ENCODE results near the gene ISM1.
A peak's percentile ranks its signal among the peaks of the same experiment; 100 is the strongest.

Gene ISM1

GRCh38 chr20:13301596-13301995, 80.5 kb downstream of the ISM1 start:
- intact Hi-C loops (cut with DNase I), result no loop called here
- no peak for DNase-seq

GRCh38 chr20:13302647-13303450, 81.8 kb downstream of the ISM1 start:
- intact Hi-C loops (cut with DNase I), result no loop called here
- DNase-seq, result peak in 1 of 10 donors; percentile 8

GRCh38 chr20:13305284-13305683, 84.2 kb downstream of the ISM1 start:
- intact Hi-C loops (cut with DNase I), result no loop called here
- no peak for DNase-seq

DNA sequence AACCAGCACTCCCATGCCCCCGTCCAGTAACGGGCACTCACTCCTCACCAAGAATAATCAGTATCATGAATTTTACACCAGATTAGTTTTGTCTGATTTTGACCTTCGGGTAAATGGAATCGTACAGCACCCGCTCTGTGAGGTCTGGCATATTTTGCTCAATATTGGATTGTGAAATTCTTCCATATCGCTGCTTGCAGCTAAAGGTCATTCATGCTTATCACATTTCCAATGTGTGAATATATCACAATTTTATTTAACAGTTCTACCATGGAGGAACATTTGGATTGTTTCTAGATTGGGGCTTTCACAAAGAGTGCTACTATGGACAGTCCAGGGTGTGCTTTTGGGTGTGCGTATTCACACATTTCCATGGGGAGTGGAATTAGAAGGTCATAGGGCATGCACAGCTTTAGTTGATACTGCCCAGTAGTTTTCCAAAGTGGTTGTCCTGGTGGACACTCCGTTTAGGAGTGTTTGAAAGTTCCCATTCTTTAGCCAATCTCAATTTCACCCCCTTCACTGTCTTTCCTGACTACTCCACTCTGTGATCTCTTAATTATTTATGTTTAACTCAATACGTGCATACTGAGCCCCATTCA, 86.6 kb downstream of the ISM1 start:
- DNase-seq, result no peak

GRCh38 chr20:13312300-13312699, 91.2 kb downstream of the ISM1 start:
- no peak for DNase-seq

More for the DNA sequence above, 86.6 kb downstream of the ISM1 start:
- intact Hi-C loops (cut with DNase I), result no loop called here

DNA sequence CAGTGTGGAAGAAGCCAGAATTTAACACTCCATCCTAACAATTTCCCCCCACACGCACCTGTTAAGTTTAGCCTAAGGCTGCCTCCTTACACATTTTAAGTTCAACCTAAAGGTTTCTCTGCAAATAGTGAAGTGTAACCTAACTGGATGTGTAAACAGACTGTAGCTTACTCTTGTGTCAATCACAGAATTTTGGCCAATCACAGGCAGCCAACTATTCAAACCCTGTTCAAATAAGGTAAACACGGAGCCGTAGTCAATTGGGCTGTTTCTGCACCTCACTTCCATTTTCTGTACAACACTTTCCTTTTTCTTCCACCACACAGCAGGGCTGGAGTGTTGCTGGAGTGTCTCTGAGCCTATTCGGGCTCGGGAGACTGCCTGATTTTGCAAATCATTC, 92.1 kb downstream of the ISM1 start:
- intact Hi-C loops (cut with DNase I), result no loop called here
- DNase-seq, result no peak

More at GRCh38 chr20:13312300-13312699, 91.2 kb downstream of the ISM1 start:
- intact Hi-C loops (cut with DNase I), result no loop called here

DNA sequence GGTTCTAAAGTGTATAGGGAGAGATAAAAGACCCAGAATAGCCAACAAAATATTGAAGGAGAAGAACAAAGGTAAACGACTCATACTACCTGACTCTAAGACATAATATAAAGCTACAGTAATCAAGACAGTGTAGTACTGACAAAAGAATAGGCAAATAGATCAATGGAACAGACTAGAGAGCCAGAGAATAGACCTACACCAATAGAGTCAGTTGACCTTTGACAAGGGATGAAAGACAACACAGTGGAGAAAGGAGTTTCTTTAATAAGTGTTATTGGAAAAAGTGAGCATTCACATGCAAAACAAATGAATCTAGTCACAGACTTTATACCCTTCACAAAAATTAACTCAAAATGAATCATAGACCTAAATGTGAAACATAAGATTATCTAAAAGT, 96.4 kb downstream of the ISM1 start:
- no peak for DNase-seq
- intact Hi-C loops (cut with DNase I), result no loop called here

DNA sequence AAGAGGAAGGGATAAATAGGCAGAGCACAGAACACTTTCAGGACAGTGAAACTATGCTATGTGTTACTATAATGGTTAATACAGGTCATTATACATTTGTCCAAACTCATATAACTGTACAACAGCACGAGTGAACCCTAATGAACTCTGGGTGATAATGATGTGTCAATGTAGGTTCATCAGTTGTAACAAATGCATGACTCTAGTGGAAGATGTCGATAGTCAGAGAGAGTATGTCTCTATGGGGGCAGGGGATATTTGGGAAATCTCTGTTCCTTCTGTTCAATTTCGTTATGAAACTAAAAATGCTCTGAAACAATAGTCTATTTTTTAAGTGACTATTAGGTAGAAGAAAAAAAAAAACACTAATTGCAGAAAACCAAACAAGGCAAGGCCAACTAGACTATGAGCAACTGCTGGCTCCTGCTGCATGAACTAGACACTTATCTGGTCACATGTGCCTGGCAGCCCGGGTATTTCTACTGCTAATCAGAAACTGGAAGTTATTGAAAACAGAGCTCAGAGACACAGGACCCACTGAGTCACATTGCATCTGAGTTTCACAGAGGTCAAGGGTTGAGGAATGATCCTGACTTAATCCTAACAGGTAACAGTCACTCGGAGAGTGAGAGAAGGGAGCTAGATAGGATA, 97.9 kb downstream of the ISM1 start:
- intact Hi-C loops (cut with DNase I), result no loop called here
- no peak for DNase-seq

DNA sequence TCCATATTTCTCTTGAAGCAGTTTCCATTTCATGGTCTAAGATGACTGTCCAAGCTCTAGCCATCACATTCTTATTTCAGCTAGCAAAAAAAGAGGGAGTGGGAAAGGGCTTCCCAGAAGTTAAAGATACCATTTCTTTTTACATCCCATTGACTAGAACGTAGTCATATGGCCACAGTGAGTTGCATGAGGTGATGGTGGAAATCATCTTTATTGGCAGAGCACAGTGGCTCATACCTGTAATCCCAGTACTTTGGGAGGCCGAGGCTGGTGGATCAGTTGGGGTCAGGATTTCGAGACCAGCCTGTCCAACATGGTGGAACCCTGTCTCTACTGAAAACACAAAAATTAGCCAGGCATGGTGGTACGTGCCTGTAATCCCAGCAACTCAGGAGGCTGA, 99.6 kb downstream of the ISM1 start:
- intact Hi-C loops (cut with DNase I), result no loop called here
- DNase-seq, result no peak

DNA sequence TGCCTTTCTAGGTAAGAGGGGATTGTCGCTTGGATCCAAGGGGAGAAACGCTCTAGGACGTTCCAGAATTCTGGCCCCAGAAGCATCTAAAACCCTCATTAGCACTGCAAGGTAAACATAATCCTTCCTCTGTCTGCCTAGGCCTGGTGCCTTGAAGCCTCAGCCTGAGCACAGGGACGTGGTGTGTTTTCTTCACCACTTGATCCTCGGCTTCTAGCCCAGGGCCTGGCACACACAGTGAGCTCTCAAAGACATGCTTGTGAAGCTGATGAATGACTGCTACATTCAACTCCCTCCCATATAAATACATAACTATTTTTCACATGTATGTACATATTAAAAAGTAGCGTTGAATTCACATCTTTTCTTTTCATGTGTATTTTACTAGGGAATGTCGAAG, 100.3 kb downstream of the ISM1 start:
- DNase-seq, result no peak
- intact Hi-C loops (cut with DNase I), result no loop called here

DNA sequence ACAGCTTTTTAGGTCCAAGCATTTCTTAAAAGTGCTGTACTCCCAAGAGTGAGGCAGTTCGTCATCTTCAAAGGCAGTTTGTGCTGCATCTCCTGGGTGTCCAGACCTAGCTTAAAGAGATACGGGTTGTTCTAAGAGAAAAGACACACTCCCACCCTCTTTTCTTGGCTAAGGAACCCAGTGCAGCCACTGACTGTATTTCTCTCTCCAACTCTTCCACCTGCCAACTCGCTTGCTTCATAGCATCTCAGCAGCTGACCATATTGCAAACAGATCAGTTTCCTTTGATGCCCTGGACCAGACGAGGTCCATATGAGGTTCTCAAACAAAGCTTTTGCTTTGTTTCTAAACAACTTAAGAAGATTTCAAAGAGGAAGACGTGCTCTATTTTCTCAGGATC, 101.1 kb downstream of the ISM1 start:
- intact Hi-C loops (cut with DNase I), result no loop called here

GRCh38 chr20:13322621-13323020, 101.5 kb downstream of the ISM1 start:
- intact Hi-C loops (cut with DNase I), result no loop called here

More for the DNA sequence above, 101.1 kb downstream of the ISM1 start:
- DNase-seq, result no peak

DNA sequence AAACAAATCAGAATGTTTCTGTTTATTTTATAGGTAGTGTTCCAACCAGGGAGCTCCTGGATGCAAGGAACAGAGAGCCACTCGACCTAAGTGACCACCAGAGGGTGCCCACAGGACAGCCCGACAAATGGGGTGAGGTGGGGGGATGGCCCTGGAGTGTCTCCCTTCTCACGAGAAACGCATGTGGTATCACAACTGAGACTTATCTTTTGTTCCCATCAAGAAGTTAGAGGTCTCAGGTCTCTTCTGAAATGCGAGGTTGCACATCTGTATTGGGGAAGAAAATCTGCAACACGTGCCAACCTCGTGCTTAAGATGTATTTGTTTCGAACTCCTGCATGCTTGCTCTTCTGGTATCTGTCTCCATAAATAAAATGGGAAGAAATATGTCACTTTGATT, 104.0 kb downstream of the ISM1 start:
- DNase-seq, result no peak
- intact Hi-C loops (cut with DNase I), result no loop called here

More at GRCh38 chr20:13322621-13323020, 101.5 kb downstream of the ISM1 start:
- no peak for DNase-seq

DNA sequence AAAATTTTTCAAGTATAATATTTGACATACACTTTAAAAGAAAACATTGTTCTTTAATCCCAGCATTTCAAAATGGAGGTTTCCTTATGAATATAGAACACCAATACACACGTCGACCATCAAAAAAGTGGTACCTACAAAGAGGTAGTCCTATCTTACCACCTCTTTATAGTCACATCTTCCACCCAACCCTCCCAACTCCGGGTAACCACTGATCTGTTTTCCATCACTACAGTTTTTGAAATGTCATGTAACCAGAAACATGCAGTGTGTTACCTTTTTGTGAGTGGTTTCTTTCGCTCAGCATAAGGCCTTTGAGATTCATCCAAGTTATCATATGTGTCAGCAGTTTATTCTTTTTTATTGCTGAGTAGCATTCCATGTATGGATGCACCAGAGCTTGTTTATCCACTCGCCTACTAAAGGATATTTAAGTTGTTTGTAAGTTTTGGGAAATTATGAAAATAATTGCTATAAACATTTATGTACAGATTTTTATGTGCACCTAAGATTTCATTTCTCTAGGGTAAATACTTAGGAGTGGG, 104.8 kb downstream of the ISM1 start:
- DNase-seq, result no peak
- intact Hi-C loops (cut with DNase I), result no loop called here

- DNase-seq, result no peak
- intact Hi-C loops (cut with DNase I), result no loop called here
Observed at GRCh38 chr20:13331536-13331935, 110.5 kb downstream of the ISM1 start.

GRCh38 chr20:13333036-13333435, 112.0 kb downstream of the ISM1 start:
- intact Hi-C loops (cut with DNase I), result no loop called here
- no peak for DNase-seq

DNA sequence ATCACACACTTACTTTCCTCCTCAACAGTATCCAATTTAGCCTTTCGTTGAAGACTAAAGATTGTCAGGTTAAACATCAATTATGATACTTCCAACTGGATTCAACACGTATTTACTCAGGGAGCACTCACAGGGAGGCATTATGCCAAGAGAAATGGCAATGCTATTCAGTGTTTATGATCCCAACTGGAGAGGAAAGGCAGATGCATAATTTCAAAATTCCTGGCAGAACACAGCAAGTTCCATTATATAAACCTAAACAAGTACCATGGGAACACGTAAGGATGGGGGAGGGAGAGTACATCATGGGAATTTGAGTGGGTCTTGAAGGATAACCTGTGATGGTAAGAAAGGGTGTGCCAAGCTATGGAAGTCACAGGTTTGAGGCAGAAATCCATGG, 112.7 kb downstream of the ISM1 start:
- DNase-seq, result no peak
- intact Hi-C loops (cut with DNase I), result no loop called here

GRCh38 chr20:13336308-13337089, 115.4 kb downstream of the ISM1 start:
- intact Hi-C loops (cut with DNase I), result no loop called here
- no peak for DNase-seq

GRCh38 chr20:13337090-13337784, 116.2 kb downstream of the ISM1 start:
- intact Hi-C loops (cut with DNase I), result no loop called here
- DNase-seq, result no peak

DNA sequence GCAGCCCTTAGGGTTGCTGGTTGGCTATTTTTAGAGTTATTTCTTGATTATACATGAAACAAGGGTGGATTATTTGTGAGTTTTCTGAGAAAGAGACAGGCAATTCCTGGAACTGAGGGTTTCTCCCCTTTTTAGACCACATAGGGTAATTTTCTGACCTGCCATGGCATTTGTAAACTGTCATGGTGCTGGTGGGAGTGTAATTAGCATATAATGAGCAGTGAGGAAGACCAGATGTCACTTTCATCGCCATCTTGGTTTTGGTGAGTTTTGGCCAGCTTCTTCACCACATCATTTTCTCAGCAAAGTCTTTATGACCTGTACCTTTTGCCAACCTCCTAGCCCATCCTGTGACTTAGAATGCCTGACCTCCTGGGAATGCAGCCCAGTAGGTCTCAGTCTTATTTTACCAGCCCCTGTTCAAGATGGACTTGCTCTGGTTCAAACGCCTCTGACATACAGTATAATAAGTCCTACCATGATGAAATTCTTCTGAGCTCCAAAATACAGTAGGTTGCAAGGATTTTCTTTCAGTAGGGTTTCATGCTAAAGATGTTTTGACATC, 117.1 kb downstream of the ISM1 start:
- intact Hi-C loops (cut with DNase I), result no loop called here
- no peak for DNase-seq
